ENCODE results near the gene TMEM53.
A peak's percentile ranks its signal among the peaks of the same experiment; 100 is the strongest.

Gene TMEM53

DNA sequence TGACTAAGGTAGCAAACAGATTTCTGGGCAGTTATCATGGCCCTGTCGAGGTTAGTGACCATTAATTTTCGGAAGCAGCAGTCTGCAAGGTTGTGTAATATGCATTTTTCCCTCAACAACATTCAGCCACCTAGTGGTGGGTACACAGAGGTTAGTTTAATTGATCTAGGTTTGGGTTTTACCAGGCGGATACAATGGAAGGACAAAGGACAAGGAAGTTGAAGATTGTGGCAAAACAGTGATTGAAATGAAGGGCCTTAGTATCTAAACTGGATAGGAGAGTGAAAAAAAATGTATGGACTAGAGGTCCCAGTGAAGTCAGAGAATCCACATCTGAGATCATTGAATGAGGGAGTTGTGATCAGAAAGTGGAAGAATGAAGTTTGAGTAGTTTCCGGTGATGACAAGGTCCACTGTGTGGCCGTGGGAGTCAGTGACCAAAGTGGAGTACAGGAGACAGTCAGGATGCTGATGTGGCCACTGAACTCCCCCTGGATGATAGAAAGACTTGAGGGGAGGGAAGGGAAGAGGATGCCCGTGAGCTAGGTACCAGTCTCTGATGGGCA, 3.0 kb upstream of the TMEM53 start:
- no peak for DNase-seq (ENCODE audit: low read depth)
- TF ChIP-seq, protein P1, sequence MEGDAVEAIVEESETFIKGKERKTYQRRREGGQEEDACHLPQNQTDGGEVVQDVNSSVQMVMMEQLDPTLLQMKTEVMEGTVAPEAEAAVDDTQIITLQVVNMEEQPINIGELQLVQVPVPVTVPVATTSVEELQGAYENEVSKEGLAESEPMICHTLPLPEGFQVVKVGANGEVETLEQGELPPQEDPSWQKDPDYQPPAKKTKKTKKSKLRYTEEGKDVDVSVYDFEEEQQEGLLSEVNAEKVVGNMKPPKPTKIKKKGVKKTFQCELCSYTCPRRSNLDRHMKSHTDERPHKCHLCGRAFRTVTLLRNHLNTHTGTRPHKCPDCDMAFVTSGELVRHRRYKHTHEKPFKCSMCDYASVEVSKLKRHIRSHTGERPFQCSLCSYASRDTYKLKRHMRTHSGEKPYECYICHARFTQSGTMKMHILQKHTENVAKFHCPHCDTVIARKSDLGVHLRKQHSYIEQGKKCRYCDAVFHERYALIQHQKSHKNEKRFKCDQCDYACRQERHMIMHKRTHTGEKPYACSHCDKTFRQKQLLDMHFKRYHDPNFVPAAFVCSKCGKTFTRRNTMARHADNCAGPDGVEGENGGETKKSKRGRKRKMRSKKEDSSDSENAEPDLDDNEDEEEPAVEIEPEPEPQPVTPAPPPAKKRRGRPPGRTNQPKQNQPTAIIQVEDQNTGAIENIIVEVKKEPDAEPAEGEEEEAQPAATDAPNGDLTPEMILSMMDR (IDR thresholded peaks at IDR 0.05; ENCODE audit: low read depth, low read length, missing control alignments): peak; percentile 66
- in situ Hi-C loops (cut with HindIII; ENCODE audit: low sequenced_read_pairs): no loop called here
- no peak overlapping the region for H3K4me3 ChIP-seq (ENCODE audit: low read depth, low read length)

DNA sequence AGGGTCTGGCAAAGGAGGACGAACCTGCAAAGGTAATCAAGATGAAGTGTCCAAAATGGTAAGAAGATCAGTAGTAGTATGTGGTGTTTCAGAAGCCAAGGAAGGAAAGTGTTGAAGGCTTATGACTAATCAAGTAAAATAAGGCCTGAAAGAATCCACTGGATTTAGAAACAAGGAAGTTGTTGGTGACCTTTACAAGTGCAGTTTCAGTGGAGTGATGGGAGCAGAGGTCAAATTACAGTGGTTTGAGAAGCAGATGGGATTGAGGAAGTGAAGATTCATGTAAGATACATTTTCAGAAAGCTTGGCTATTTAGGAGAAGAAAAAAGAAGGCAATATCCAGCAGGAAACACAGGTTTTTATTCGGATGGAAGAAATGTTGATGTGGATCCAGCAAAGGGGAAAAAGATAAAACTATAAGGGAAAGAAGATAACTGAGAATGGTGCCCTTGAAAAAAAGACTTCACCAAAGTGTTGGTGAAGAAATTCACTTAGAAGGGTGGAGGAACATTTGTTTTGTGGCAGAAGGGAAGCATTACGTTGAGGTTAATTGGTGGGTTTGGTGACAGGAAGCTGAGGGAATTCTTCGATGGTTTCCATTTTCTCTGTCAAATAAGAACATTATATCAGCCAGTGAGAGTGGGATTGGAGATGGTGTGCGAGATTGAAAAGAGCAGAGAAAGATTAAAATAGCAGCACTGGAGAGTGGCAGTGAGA, 2.4 kb upstream of the TMEM53 start:
- in situ Hi-C loops (cut with HindIII; ENCODE audit: low sequenced_read_pairs): no loop called here

DNA sequence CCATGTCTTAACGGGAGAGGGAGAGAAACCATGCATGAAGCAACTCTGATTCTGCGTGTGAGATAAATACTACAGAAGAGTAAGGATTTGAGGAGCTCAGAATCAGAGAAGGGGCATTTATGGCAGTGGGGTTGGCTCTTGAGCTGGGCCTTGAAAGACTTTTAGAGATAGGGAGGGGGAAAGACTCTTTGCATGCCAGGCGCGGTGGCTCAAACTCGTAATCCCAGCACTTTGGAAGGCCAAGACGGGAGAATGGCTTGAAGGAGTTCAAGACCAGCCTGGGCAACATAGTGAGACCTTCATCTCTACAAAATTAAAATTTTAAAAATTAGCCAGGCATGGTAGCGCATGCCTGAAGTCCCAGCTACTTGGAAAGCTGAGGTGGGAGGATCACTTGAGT, 905 bp upstream of the TMEM53 start:
- peak overlapping the region; percentile 55 for H3K4me3 ChIP-seq (ENCODE audit: low read depth, low read length)
- TF ChIP-seq, protein P1 (IDR thresholded peaks at IDR 0.05; ENCODE audit: low read depth, low read length, missing control alignments): no peak
- no peak for DNase-seq (ENCODE audit: low read depth)
- in situ Hi-C loops (cut with HindIII; ENCODE audit: low sequenced_read_pairs): no loop called here

More for the DNA sequence above, 2.4 kb upstream of the TMEM53 start:
- no peak for DNase-seq (ENCODE audit: low read depth)
- H3K4me3 ChIP-seq (ENCODE audit: low read depth, low read length): no peak overlapping the region
- TF ChIP-seq, protein P1 (IDR thresholded peaks at IDR 0.05; ENCODE audit: low read depth, low read length, missing control alignments): no peak

DNA sequence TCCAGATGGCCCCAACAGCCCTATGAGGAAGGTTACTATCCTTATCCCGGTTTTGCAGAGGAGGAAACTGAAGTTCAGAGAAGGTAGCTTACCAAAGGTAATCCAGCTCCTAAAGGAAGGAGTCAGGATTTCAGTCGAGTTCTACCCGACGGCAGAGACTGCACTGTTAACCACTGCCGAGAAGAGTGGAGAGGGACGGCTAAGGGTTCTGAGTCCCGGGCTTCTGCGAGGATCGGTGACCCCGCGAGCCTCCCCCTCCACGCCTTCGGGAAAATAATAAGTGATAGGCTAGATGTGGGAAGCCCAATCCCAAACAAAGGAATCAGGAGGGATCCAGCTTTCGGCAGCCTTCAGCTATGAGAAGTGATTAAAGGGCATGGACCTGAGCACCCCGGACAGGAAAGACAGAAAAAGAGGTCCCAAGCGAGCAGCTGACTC, 587 bp downstream of the TMEM53 start:
- no peak for DNase-seq (ENCODE audit: low read depth)
- in situ Hi-C loops (cut with HindIII; ENCODE audit: low sequenced_read_pairs): no loop called here
- TF ChIP-seq, protein P1 (IDR thresholded peaks at IDR 0.05; ENCODE audit: low read depth, low read length, missing control alignments): no peak
- H3K4me3 ChIP-seq (ENCODE audit: low read depth, low read length): peak overlapping the region; percentile 55

DNA sequence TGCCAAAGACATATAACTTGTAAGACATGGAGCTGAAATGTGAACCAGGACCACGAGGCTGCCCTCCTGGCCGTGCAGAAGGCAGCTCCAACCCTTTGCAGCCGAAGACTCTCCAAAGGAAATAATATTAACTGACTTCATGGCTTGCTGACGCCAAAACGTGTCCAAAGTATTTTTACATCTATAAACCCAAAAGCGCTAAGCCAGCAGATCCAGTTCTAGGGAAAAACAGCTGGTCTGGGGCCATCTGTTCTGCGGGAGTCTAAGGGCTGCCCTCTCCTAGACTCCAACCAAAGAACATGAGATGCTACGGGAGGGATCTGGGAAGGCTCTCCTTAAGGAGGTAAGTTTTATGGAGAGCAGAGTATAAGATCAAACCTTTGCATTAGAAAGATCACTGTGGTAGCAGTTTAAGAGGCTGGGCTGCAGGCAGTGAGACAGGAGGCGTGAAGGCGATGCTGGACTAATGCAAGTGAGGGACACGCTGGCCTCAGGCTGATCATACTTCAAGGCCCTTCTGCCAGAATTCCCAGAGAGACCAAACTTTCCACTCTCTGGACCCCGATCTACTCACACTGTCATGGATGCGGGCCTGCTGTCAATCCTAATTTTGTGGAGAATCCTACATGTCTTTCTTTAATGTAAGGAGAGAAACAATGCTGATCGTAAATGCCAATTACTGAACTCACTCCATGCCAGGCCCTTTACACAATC, 1.2 kb downstream of the TMEM53 start:
- TF ChIP-seq, protein P1 (IDR thresholded peaks at IDR 0.05; ENCODE audit: low read depth, low read length, missing control alignments): no peak
- in situ Hi-C loops (cut with HindIII; ENCODE audit: low sequenced_read_pairs): no loop called here
- no peak for DNase-seq (ENCODE audit: low read depth)
- H3K4me3 ChIP-seq (ENCODE audit: low read depth, low read length): peak overlapping the region; percentile 55

DNA sequence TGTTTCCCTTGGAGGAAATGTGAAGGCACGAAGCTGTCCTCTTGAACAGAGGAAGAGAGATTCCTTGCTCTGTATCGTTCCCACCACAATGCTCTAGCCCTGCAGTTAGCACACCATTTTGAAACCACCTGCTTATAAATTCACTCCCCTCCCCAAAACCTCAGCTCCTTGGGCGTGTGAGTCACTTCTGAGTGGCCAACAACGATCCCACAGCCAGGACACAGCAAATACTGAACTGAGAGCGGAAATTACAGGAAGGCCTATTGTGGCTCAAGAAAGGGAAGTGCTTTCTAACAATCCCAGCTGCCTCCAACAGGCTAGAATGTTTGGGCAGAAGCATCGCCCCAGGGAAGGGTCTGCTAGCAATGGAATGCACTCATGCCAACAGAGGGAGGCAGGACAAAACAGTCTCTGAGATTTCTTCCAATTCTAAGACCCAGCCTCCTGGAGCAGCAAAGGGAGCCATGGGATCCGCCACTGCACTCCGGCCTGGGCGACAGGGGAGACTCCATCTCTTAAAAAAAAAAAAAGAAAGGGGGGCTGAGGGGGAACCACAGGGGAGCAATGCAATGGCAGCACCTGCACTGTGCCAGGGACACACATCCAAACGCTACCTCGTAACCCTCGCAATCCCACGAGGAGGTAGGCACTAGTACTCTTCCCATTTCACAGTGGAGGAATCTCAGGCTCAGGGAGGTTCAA, 1.9 kb downstream of the TMEM53 start:
- in situ Hi-C loops (cut with HindIII; ENCODE audit: low sequenced_read_pairs): no loop called here
- DNase-seq (ENCODE audit: low read depth): peak; percentile 86
- no peak overlapping the region for H3K4me3 ChIP-seq (ENCODE audit: low read depth, low read length)
- TF ChIP-seq, protein P1 (IDR thresholded peaks at IDR 0.05; ENCODE audit: low read depth, low read length, missing control alignments): no peak
